Neural progenitor cell (in vitro differentiated cells): Measurements from ENCODE around the gene DZIP1L. TPM values are rescaled to one million over a fixed set of nuclear protein-coding genes. Genes with fewer than 3 reads are reported as not detected.
A peak's percentile ranks its signal among the peaks of the same experiment; 100 is the strongest.
"Not testable (repeated sequence)": the region's sequence is repeated elsewhere in the genome, so short reads cannot be mapped to it uniquely, and the experiment has no call there.

ENCODE experiments used
- DNase-seq: peaks from one replicate; pipeline ENCODE4 v3.0.0-alpha.2; 2016; ENCODE audit warnings: low spot score
- H2AFZ ChIP-seq: fragments of 200-600 bp; sonication (generic); replicated peaks from 2 replicates; pipeline ENCODE4 v1.6.1; 2016; ENCODE audit warnings: antibody characterized with exemption
- H3F3A ChIP-seq: fragments of 200-600 bp; sonication (generic); 2 replicates; pipeline ENCODE4 v1.6.1; 2016; ENCODE audit warnings: antibody characterized with exemption, low read depth
- H3K27ac ChIP-seq: fragments of 200-600 bp; sonication (generic); 2 replicates; pipeline ENCODE4 v1.5.1; 2016; ENCODE audit warnings: mild to moderate bottlenecking
- H3K27me3 ChIP-seq: fragments of 200-600 bp; sonication (generic); 2 replicates; pipeline ENCODE4 v1.6.1; 2016; ENCODE audit warnings: mild to moderate bottlenecking, moderate library complexity
- H3K36me3 ChIP-seq: fragments of 200-600 bp; sonication (generic); 2 replicates; pipeline ENCODE4 v1.5.1; 2016
- H3K4me1 ChIP-seq: fragments of 200-600 bp; sonication (generic); 2 replicates; pipeline ENCODE4 v1.6.1; 2016; ENCODE audit warnings: mixed run types
- H3K4me2 ChIP-seq: fragments of 200-600 bp; sonication (generic); 2 replicates; pipeline ENCODE4 v1.6.1; 2016
- H3K4me3 ChIP-seq: fragments of 200-600 bp; sonication (generic); 2 replicates; pipeline ENCODE4 v1.5.1; 2016
- H3K79me2 ChIP-seq: fragments of 200-600 bp; sonication (generic); 2 replicates; pipeline ENCODE4 v1.6.1; 2016; ENCODE audit warnings: low read depth
- H3K9ac ChIP-seq: fragments of 200-600 bp; sonication (generic); 2 replicates; pipeline ENCODE4 v1.6.1; 2016
- H3K9me3 ChIP-seq: fragments of 200-600 bp; sonication (generic); 2 replicates; pipeline ENCODE4 v1.5.1; 2016; ENCODE audit warnings: low read depth
- H4K20me1 ChIP-seq: fragments of 200-600 bp; sonication (generic); 2 replicates; pipeline ENCODE4 v1.6.1; 2016; ENCODE audit warnings: low read depth
- H3K27ac Mint-ChIP-seq: 3 replicates; pipeline ENCODE4 v1.8.0; 2021; ENCODE audit warnings: mixed read lengths
- H3K27me3 Mint-ChIP-seq: 2 replicates; pipeline ENCODE4 v1.8.0; 2022; ENCODE audit warnings: low read depth, mild to moderate bottlenecking, inconsistent platforms, moderate library complexity, mixed read lengths; ENCODE audit not compliant: insufficient read depth
- H3K36me3 Mint-ChIP-seq: 3 replicates; pipeline ENCODE4 v1.8.0; 2021; ENCODE audit warnings: mixed read lengths
- H3K4me1 Mint-ChIP-seq: 3 replicates; pipeline ENCODE4 v1.8.0; 2021; ENCODE audit warnings: mixed read lengths
- H3K4me3 Mint-ChIP-seq: 3 replicates; pipeline ENCODE4 v1.8.0; 2021; ENCODE audit warnings: mild to moderate bottlenecking, moderate library complexity, mixed read lengths
- H3K9me3 Mint-ChIP-seq: 3 replicates; pipeline ENCODE4 v1.8.0; 2020; ENCODE audit warnings: mixed read lengths
- CTCF ChIP-seq: fragments of 200-600 bp; sonication (generic); IDR thresholded peaks from 2 replicates; pipeline ENCODE4 v1.5.1; 2017; ENCODE audit warnings: antibody characterized with exemption, mild to moderate bottlenecking
- EZH2 ChIP-seq: fragments of 200-600 bp; sonication (generic); IDR thresholded peaks from 2 replicates; pipeline ENCODE4 v1.6.1; 2017; ENCODE audit warnings: antibody characterized with exemption, mild to moderate bottlenecking, moderate library complexity
- EZH2phosphoT487 ChIP-seq: fragments of 200-600 bp; sonication (generic); IDR thresholded peaks from 2 replicates; pipeline ENCODE4 v1.6.1; 2017; ENCODE audit warnings: antibody characterized with exemption
- total RNA-seq: library from RNA; depleted of rRNA; stranded (reverse); fragments of >200 nt; gene quantifications from 2 replicates; pipeline ENCODE4 v1.2.3, GENCODE V29; 2015; ENCODE audit warnings: low replicate concordance

DZIP1L gene
- total RNA-seq, 1 donor from 2014 or later, result 10.4 TPM

- H3K9me3 Mint-ChIP-seq, result no peaks in the 10 kb centered on the region
- Histone ChIP-seq H3K79me2 (no peaks in the 10 kb centered on the region), H4K20me1 (peaks cover 10% of the 10 kb centered on the region), H3F3A (no peaks in the 10 kb centered on the region), H2AFZ (no peak overlapping the region), H3K4me3 (no peak overlapping the region), H3K4me1 (no peaks in the 10 kb centered on the region), H3K27ac (no peak overlapping the region), H3K9me3 (no peaks in the 10 kb centered on the region), H3K9ac (no peak overlapping the region), H3K36me3 (no peaks in the 10 kb centered on the region), H3K27me3 (no peaks in the 10 kb centered on the region), H3K4me2 (no peak overlapping the region)
- H3K4me3 Mint-ChIP-seq, result no peak overlapping the region
- peaks cover 27% of the 10 kb centered on the region for H3K36me3 Mint-ChIP-seq
- TF ChIP-seq EZH2phosphoT487 (no peak), CTCF (no peak), EZH2 (no peak)
- no peak overlapping the region for H3K27ac Mint-ChIP-seq
- H3K4me1 Mint-ChIP-seq, result peaks cover 4% of the 10 kb centered on the region
- DNase-seq, result no peak
- H3K27me3 Mint-ChIP-seq, result no peaks in the 10 kb centered on the region
Measured at GRCh38 chr3:138103466-138103865, 11.9 kb downstream of the DZIP1L start.

GRCh38 chr3:138101351-138101940 is 14.0 kb downstream of the DZIP1L start:
- not testable (repeated sequence) for H3K27ac Mint-ChIP-seq

GRCh38 chr3:138099417-138099816 is 16.0 kb downstream of the DZIP1L start:
- no peaks in the 10 kb centered on the region for H3K79me2 ChIP-seq
- H3K9me3 ChIP-seq, result no peaks in the 10 kb centered on the region
- Mint-ChIP-seq H3K36me3 (peaks cover 27% of the 10 kb centered on the region), H3K27me3 (peaks cover 2% of the 10 kb centered on the region), H3K4me1 (peaks cover 4% of the 10 kb centered on the region), H3K4me3 (no peak overlapping the region), H3K27ac (no peak overlapping the region), H3K9me3 (no peaks in the 10 kb centered on the region)
- H3K36me3 ChIP-seq, result peaks cover 7% of the 10 kb centered on the region
- no peaks in the 10 kb centered on the region for H3K27me3 ChIP-seq
- H4K20me1 ChIP-seq, result peaks cover 10% of the 10 kb centered on the region
- no peak overlapping the region for H3K27ac ChIP-seq
- DNase-seq, result no peak
- TF ChIP-seq EZH2 (no peak), EZH2phosphoT487 (no peak), CTCF (no peak)
- H3K4me2 ChIP-seq, result no peak overlapping the region
- H3K4me1 ChIP-seq, result no peaks in the 10 kb centered on the region
- no peaks in the 10 kb centered on the region for H3F3A ChIP-seq
- H3K9ac ChIP-seq, result no peak overlapping the region
- no peak overlapping the region for H2AFZ ChIP-seq
- no peak overlapping the region for H3K4me3 ChIP-seq

More at GRCh38 chr3:138101351-138101940, 14.0 kb downstream of the DZIP1L start:
- H3K4me3 Mint-ChIP-seq, H3K27ac ChIP-seq, H3K4me3 ChIP-seq, H3K9me3 Mint-ChIP-seq, H3K4me1 ChIP-seq, H3K9ac ChIP-seq, H3K79me2 ChIP-seq, H3F3A ChIP-seq, H3K4me2 ChIP-seq, H3K36me3 ChIP-seq, H2AFZ ChIP-seq, H3K4me1 Mint-ChIP-seq, H3K27me3 Mint-ChIP-seq, H3K27me3 ChIP-seq, H3K9me3 ChIP-seq: not testable (repeated sequence)
- H4K20me1 ChIP-seq, result peaks cover 10% of the 10 kb centered on the region
- peak; percentile 48 for DNase-seq
- peaks cover 22% of the 10 kb centered on the region for H3K36me3 Mint-ChIP-seq
- peak; percentile 47 for TF ChIP-seq CTCF
